ENCODE measurements around the gene MAPK10. TPM values are rescaled to one million over a fixed set of nuclear protein-coding genes. Genes with fewer than 3 reads are reported as not detected.
"Not testable (repeated sequence)": the region's sequence is repeated elsewhere in the genome, so short reads cannot be mapped to it uniquely, and the experiment has no call there.

The MAPK10 gene
- total RNA-seq, 4 donors from 2014 or later: 8.3 to 40.9 (median 23.3) TPM

- ATAC-seq: no peak
- TF ChIP-seq POLR2A (IDR thresholded peaks at IDR 0.05) (no peak), CTCF (IDR thresholded peaks at IDR 0.05) (no peak), POLR2AphosphoS5 (IDR thresholded peaks at IDR 0.05) (no peak), EP300 (IDR thresholded peaks at IDR 0.05) (no peak)
- peaks cover 0 to 19% (median 0%) of the 10 kb centered on the region in 3 donors for H3K9me3 ChIP-seq
- no peaks in the 10 kb centered on the region for H3K36me3 ChIP-seq
- no peak overlapping the region for H3K27ac ChIP-seq
- WGBS, 2 donors (ENCODE audit: low coverage in 1 of 2): 96 to 100% methylated on average over 1 to 4 of the region's 4 CpGs
- H3K4me1 ChIP-seq: no peaks in the 10 kb centered on the region
- H3K27me3 ChIP-seq: no peaks in the 10 kb centered on the region
- H3K4me3 ChIP-seq: no peak overlapping the region
These were observed 175.5 kb downstream of the MAPK10 start for GRCh38 chr4:86184216-86184900.

GRCh38 chr4:86181585-86181984 is 178.3 kb downstream of the MAPK10 start:
- Histone ChIP-seq H3K27ac (no peak overlapping the region), H3K27me3 (no peaks in the 10 kb centered on the region), H3K4me3 (no peak overlapping the region), H3K9me3 (peaks cover 0 to 10% (median 0%) of the 10 kb centered on the region in 3 donors), H3K36me3 (no peaks in the 10 kb centered on the region), H3K4me1 (no peaks in the 10 kb centered on the region)
- ATAC-seq: no peak
- 75 to 89% methylated on average over 1 of the region's 1 CpG for WGBS, 2 donors (ENCODE audit: low coverage in 1 of 2)
- no peak for TF ChIP-seq EP300 (IDR thresholded peaks at IDR 0.05)
- TF ChIP-seq POLR2AphosphoS5 (IDR thresholded peaks at IDR 0.05): no peak
- no peak for TF ChIP-seq POLR2A (IDR thresholded peaks at IDR 0.05)
- TF ChIP-seq CTCF (IDR thresholded peaks at IDR 0.05): no peak

- ATAC-seq: no peak
- TF ChIP-seq CTCF (IDR thresholded peaks at IDR 0.05) (no peak), POLR2AphosphoS5 (IDR thresholded peaks at IDR 0.05) (no peak), EP300 (IDR thresholded peaks at IDR 0.05) (no peak), POLR2A (IDR thresholded peaks at IDR 0.05) (no peak)
- no peaks in the 10 kb centered on the region for H3K27me3 ChIP-seq
- no peaks in the 10 kb centered on the region for H3K4me1 ChIP-seq
- H3K36me3 ChIP-seq: no peaks in the 10 kb centered on the region
- no peak overlapping the region for H3K4me3 ChIP-seq
- peaks cover 0 to 15% (median 0%) of the 10 kb centered on the region in 3 donors for H3K9me3 ChIP-seq
- H3K27ac ChIP-seq: no peak overlapping the region
These were observed 181.6 kb downstream of the MAPK10 start for GRCh38 chr4:86178211-86178610.

- Histone ChIP-seq H3K27ac (no peak overlapping the region), H3K4me1 (no peaks in the 10 kb centered on the region), H3K4me3 (no peak overlapping the region), H3K9me3 (peaks cover 0 to 9% (median 0%) of the 10 kb centered on the region in 3 donors), H3K36me3 (no peaks in the 10 kb centered on the region), H3K27me3 (no peaks in the 10 kb centered on the region)
- no peak for TF ChIP-seq EP300 (IDR thresholded peaks at IDR 0.05)
- no peak for TF ChIP-seq POLR2AphosphoS5 (IDR thresholded peaks at IDR 0.05)
- no peak for TF ChIP-seq POLR2A (IDR thresholded peaks at IDR 0.05)
- TF ChIP-seq CTCF (IDR thresholded peaks at IDR 0.05): no peak
- WGBS, 2 donors (ENCODE audit: low coverage in 1 of 2): 85 to 100% methylated on average over 1 of the region's 1 CpG
- no peak for ATAC-seq
These were observed 185.3 kb downstream of the MAPK10 start for GRCh38 chr4:86174506-86174905.

- 67% methylated on average over 1 of the region's 10 CpGs; no CpG with 5 or more reads in 1 of the 2 donors for WGBS, 2 donors (ENCODE audit: low coverage in 1 of 2)
- not testable (repeated sequence) for ATAC-seq
These were observed 191.5 kb downstream of the MAPK10 start for GRCh38 chr4:86168335-86168734.

More at GRCh38 chr4:86168335-86168734, 191.5 kb downstream of the MAPK10 start:
- not testable (repeated sequence) for H3K9me3 ChIP-seq, H3K4me1 ChIP-seq, H3K27me3 ChIP-seq, H3K36me3 ChIP-seq, H3K4me3 ChIP-seq, H3K27ac ChIP-seq
